GM21360 (cell line): ENCODE data around the gene ENPP1.

Experiments
- ATAC-seq: cut with Tn5 transposase; IDR thresholded peaks from one replicate; pipeline ENCODE4 v1.9.1; 2021; ENCODE audit warnings: mild to moderate bottlenecking, moderate library complexity; ENCODE audit not compliant: unreplicated experiment

ENPP1 gene

GRCh38 chr6:131784561-131784960, 23.3 kb upstream of the ENPP1 start:
- ATAC-seq = no peak

- ATAC-seq = no peak
Measured at GRCh38 chr6:131787079-131787478, 20.7 kb upstream of the ENPP1 start.

- ATAC-seq = no peak
Measured at GRCh38 chr6:131787766-131788712, 19.8 kb upstream of the ENPP1 start.

DNA sequence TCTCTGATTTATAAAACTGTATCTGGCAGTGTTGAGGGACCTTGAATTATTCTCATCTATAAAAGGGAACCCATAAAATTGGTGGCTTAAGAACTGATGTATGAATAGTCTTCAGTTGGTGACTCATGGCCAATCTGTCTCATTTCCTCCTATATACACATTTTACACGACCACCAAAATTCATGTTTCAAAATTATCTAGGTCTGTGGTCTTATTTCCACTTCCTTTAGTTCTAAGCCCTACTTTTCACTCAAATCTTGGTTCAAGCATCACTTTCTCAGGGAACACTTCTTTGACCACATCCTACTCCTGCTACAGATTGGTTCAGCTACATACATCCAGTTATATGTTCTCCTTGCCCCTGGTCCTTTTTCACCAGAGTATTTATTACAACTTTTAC, 18.6 kb upstream of the ENPP1 start:
- no peak for ATAC-seq

DNA sequence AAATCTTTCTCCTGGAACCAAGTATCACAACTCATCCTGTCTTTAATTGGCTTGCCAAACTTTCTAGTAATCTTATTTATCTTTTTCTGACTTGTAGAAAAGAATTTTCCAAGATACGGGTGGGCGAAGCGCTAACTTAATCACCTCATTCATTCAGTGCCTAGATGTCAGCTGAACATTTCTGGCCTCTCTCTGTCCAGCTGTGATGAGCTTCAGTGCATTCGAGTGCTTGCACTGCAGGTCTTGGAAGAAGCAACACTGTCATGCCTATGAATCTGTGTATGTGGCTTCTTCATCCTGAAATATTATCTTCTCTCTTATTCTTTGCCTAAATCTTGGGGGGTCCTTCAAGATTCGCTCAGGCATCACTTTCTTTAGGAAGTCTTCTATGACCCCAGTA, 16.3 kb upstream of the ENPP1 start:
- ATAC-seq = no peak

- no peak for ATAC-seq
Measured at GRCh38 chr6:131792091-131792496, 15.7 kb upstream of the ENPP1 start.

DNA sequence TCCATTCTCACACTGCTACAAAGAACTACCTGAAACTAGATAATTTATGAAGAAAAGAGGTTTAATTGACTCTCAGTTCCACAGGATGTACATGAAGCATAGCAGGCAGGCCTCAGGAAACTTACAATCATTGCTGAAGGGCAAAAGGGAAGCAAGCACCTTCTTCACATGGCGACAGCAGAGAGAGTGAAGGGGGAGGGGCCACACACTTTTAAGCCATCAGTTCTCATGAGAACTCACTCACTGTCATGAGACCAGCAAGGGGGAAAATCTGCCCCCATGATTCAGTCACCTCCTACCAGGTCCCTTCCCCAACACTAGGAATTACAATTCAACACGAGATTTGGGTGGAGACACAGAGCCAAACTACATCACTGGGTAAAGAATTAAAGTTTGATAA, 12.5 kb upstream of the ENPP1 start:
- ATAC-seq = no peak

- ATAC-seq = no peak
Measured at GRCh38 chr6:131802347-131802746, 5.5 kb upstream of the ENPP1 start.

GRCh38 chr6:131803007-131803769, 4.6 kb upstream of the ENPP1 start:
- no peak for ATAC-seq

- ATAC-seq = no peak
Measured at GRCh38 chr6:131804131-131804530, 3.7 kb upstream of the ENPP1 start.

DNA sequence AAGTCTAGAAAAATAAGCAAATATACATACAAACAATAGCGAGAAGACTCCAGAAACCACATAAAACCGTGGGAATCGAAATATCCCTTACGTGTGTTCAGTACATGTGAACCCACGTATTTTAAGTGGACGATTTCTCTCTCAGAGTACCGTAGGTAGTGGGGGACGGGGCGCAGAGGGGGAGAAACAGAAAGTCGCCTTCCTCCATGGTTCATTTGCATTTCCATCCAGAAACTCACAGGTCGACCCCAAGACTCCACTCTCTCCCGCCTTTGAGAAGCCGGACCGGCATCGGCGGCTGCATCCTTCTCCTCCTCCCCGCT, 538 bp upstream of the ENPP1 start:
- no peak for ATAC-seq

DNA sequence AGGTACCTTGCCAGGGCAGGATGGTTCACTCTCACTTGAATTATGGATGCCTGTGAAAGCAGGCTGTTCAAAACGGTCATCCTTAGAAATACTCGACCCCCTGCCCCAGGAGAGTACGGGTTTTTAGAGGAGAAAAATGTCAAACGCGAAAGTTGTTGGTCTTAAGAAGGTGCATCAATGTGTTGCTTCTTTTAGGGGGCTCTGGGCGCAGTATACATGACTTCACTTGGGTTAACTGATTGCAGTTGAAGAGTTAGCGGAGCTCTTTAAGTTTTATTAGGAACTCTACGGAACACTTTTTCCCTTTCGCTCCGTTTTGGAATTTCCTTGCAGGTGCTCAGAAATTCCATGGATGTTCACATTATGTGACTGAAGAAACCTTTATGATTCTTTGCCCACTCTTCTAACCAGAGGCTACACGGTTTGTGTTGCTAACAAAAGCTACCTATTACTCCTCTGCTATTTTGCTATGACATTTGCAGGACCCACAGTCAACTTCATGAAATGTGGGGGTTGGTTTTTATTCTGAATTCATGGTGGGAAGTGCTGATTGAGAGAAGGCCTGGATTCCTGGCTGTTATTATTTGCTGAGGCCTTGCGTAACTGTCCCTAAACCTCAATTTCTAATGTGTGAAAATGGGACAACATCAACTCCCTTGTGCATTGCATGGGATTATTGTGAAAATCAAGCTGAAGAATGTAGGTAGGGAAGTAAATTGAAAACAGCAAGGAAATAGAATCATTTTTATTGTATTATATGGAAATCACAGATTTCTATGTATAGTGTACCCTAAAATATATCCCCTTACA, 845 bp downstream of the ENPP1 start:
- ATAC-seq = no peak

DNA sequence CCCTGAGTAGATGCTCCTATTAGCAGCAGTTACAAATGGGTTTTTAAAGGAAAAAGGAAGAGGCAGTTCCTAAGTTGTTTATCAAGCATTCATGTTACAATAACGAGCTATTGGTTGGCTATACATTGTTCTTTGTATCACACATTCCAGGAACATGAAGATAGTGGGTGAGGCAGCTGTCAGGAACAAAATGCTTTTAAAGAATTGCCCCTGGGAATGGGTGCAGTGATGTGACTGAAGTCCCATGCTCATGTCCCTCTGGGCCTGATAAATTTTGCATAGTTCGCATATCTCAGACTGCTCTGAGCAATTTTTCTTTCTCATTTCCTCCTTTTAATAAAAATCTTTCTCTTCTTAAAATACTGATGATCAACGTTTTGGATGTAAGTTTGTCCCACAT, 3.7 kb downstream of the ENPP1 start:
- ATAC-seq = no peak

- no peak for ATAC-seq
Measured at GRCh38 chr6:131813991-131814390, 6.2 kb downstream of the ENPP1 start.

GRCh38 chr6:131816869-131817268, 9.0 kb downstream of the ENPP1 start:
- no peak for ATAC-seq

DNA sequence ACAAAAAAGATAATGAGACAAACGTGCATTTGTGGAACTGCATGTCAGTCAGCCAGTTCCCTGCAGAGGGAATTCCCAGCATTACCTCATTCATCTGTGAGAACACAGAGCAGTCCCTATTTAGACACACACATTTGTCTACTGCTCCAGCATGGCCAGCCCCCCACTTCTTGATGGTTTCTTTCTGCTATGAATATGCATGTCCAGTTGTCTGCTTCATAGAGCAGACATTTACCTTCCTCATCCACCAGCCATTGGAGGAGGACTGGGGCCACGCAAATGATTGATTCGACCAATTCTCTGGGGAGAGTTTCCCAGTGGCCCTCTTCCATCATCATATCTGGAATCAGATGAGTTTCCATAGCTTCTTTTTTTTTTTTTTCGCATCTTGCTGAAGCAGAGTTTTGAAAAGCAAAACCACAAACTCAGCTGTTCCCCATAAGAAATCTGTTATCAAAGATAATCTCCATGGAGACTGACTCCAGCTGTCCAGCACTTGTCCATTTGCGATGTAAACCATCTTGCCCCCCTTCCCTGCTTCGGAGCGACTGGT, 11.8 kb downstream of the ENPP1 start:
- ATAC-seq = no peak

- no peak for ATAC-seq
Measured at GRCh38 chr6:131821010-131821807, 13.4 kb downstream of the ENPP1 start.

- no peak for ATAC-seq
Measured at GRCh38 chr6:131822119-131822518, 14.3 kb downstream of the ENPP1 start.

GRCh38 chr6:131823276-131823902, 15.6 kb downstream of the ENPP1 start:
- no peak for ATAC-seq

GRCh38 chr6:131825946-131826345, 18.1 kb downstream of the ENPP1 start:
- ATAC-seq = no peak
